Fibroblast of skin of back (primary cell): ENCODE measurements around the gene ZSCAN26.

Source experiments
- DNase-seq: peaks from one replicate; pipeline ENCODE4 v3.0.0-alpha.2; 2013

Gene ZSCAN26

GRCh38 chr6:28323813-28324424, 57.0 kb downstream of the ZSCAN26 start:
- no peak for DNase-seq

- no peak for DNase-seq
These were observed 59.5 kb downstream of the ZSCAN26 start for GRCh38 chr6:28326371-28326948.
